AG04450 (cell line): ENCODE data around the gene NFAM1. TPM values are rescaled to one million over a fixed set of nuclear protein-coding genes. Genes with fewer than 3 reads are reported as not detected.

Experiments used
- CTCF ChIA-PET: fragments of 300-600, 350-600 bp; formaldehyde crosslinking; extraction: SDS; loops from one replicate; lab custom pipeline; 2022; ENCODE audit warnings: antibody characterized with exemption, inconsistent platforms; lab: Charles Lee
- POLR2A ChIA-PET: fragments of 350-600 bp; formaldehyde crosslinking; extraction: SDS; loops from one replicate; lab custom pipeline; 2021; ENCODE audit warnings: antibody characterized with exemption, inconsistent platforms; lab: Yijun Ruan, JAX
- DNase-seq: peaks from one replicate; pipeline ENCODE4 v3.0.0-alpha.2; 2011; ENCODE audit warnings: low read depth, low spot score
- H3K27ac ChIP-seq: one replicate; pipeline ENCODE4 v1.5.1; 2012; ENCODE audit warnings: low read depth, low read length, control low read depth
- H3K27me3 ChIP-seq: one replicate; pipeline ENCODE4 v1.6.0; 2012; ENCODE audit warnings: low read length; ENCODE audit not compliant: control insufficient read depth, insufficient read depth
- H3K4me3 ChIP-seq: 2 replicates; pipeline ENCODE4 v1.5.1; 2011; ENCODE audit warnings: mild to moderate bottlenecking, low read depth, low read length, control low read depth
- H3K9me3 ChIP-seq: 2 replicates; pipeline ENCODE4 v1.5.1; 2012; ENCODE audit warnings: low read length; ENCODE audit not compliant: control insufficient read depth, insufficient read depth
- CTCF ChIP-seq: IDR thresholded peaks from 2 replicates; pipeline ENCODE4 v1.5.1; 2011; ENCODE audit warnings: low read depth, low read length, control low read depth, inconsistent platforms
- polyA plus RNA-seq: library from polyadenylated mRNA; depleted of rRNA; stranded (reverse); fragments of >200 nt; gene quantifications from 2 replicates; pipeline ENCODE4 v1.2.3, GENCODE V29; 2011

NFAM1 gene
- polyA plus RNA-seq, 1 experiment = not detected

GRCh38 chr22:42412744-42413333 lies 19.4 kb downstream of the NFAM1 start:
- Histone ChIP-seq H3K4me3 (no peak overlapping the region), H3K9me3 (no peaks in the 10 kb centered on the region), H3K27me3 (peaks cover 28% of the 10 kb centered on the region), H3K27ac (no peak overlapping the region)
- no peak for TF ChIP-seq CTCF
- POLR2A ChIA-PET = no interaction called here
- no peak for DNase-seq
- CTCF ChIA-PET = no interaction called here

DNA sequence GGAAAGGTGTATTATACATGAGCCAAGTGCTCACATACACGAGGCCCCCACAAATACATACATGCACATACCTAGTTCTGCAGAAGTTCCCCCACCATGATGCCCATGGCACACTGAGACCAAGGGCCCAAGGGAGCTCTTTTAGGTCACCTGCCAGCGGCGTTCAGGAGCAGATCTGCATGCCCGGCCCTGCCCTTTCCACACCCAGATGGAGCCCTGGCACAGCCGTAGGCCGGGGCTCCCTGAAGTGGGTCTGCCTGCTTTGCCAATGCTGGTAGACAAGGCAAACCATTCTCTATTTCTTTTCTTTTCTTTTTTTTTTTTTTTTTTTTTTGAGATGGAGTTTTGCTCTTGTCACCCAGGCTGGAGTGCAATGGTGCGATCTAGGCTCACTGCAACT lies 21.5 kb downstream of the NFAM1 start:
- Histone ChIP-seq H3K9me3 (no peaks in the 10 kb centered on the region), H3K4me3 (no peak overlapping the region), H3K27me3 (peaks cover 35% of the 10 kb centered on the region), H3K27ac (no peak overlapping the region)
- ChIA-PET CTCF (no interaction called here), POLR2A (interaction anchor here (0.7 kb wide), 1 partner anchor 62 kb away, joined by 9 read pairs; no protein-coding TSS in a partner anchor)
- no peak for DNase-seq
- TF ChIP-seq CTCF = no peak

DNA sequence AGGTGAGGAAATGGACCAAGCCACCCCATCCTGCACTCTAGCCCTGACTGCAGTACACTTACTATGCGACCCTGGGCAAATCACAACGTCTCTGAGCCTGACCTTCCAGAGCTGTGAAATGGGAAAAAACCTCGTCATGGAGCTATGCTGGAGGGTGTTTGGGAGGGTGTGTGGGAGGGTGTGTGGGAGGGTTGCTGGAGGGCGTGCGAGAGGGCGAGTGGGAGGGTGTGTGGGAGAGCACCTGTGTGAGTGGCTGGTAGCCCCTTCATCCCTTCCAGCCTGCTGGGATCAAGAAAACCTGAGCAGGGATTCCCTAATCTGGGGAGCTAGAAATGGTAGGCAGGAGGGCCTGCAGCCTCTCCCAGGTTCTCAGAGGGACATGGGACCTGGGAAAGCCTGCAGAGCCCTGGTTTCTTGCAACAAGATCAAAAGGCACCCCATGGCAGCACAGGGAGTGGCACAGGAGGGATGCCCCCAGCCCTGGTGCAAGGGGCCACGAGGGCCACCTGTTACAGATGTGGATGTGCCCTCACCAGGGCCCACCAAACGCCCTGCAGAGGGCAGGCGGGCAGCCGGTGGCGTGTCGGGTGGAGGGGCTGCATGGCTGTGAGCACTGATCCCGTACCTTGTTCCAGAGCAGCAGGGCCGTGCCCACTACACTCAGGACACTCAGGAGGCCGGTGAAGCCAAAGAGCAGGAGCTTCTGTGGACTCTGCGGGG lies 23.2 kb downstream of the NFAM1 start:
- CTCF ChIA-PET = no interaction called here
- Histone ChIP-seq H3K27me3 (peaks cover 35% of the 10 kb centered on the region), H3K9me3 (no peaks in the 10 kb centered on the region), H3K27ac (no peak overlapping the region), H3K4me3 (no peak overlapping the region)
- POLR2A ChIA-PET = no interaction called here
- TF ChIP-seq CTCF = no peak
- no peak for DNase-seq

- no peak for DNase-seq
These were observed 23.9 kb downstream of the NFAM1 start for GRCh38 chr22:42408276-42408675.

More at GRCh38 chr22:42408276-42408675, 23.9 kb downstream of the NFAM1 start:
- no peaks in the 10 kb centered on the region for H3K9me3 ChIP-seq
- ChIA-PET CTCF (no interaction called here), POLR2A (no interaction called here)
- no peak overlapping the region for H3K27ac ChIP-seq
- TF ChIP-seq CTCF = no peak
- H3K4me3 ChIP-seq = no peak overlapping the region
- H3K27me3 ChIP-seq = peaks cover 34% of the 10 kb centered on the region
